Endothelial cell of umbilical vein (primary cell): ENCODE data around the gene CHL1. TPM values are rescaled to one million over a fixed set of nuclear protein-coding genes. Genes with fewer than 3 reads are reported as not detected.

Experiments
- BruUV-seq: library from RNA; stranded (reverse); fragments of 400-500 nt; replicated peaks from 2 replicates; lab custom pipeline; 2021; lab: Mats Ljungman, UMichigan
- CTCF ChIA-PET: fragments of 300-600, 350-600 bp; sonication (Branson Sonifier 250); formaldehyde crosslinking; loops from one replicate; lab custom pipeline; 2021; ENCODE audit warnings: antibody characterized with exemption, inconsistent platforms; lab: Charles Lee
- POLR2A ChIA-PET: fragments of 300-600, 350-600 bp; sonication (Branson Sonifier 250); formaldehyde crosslinking; loops from one replicate; lab custom pipeline; 2021; ENCODE audit warnings: antibody characterized with exemption, inconsistent platforms; lab: Charles Lee
- DNase-seq: peaks from one replicate; pipeline ENCODE4 v3.0.0-alpha.2; 2011; ENCODE audit warnings: low read depth, low spot score
- FAIRE-seq: peaks from 2 replicates; lab custom pipeline; 2011; peaks lifted over from hg19 to GRCh38; lab: Jason Lieb, UNC
- H2AFZ ChIP-seq: 2 replicates; pipeline ENCODE4 v1.6.0; 2012; ENCODE audit warnings: low read depth, low read length, control low read depth, inconsistent platforms
- H3K27ac ChIP-seq: 2 replicates; pipeline ENCODE4 v1.5.1; 2011; ENCODE audit warnings: low read depth, mild to moderate bottlenecking, control low read depth, low read length, moderate library complexity; ENCODE audit not compliant: insufficient read depth
- H3K27me3 ChIP-seq, 2 experiments: 2 replicates each; pipeline versions ENCODE4 v1.6.0 to v1.6.1; 2011; ENCODE audit warnings: low read length in 2 of 2, mixed read lengths in 1 of 2; ENCODE audit not compliant: control insufficient read depth in 2 of 2, insufficient read depth in 2 of 2
- H3K36me3 ChIP-seq, 2 experiments: 2 replicates in 1 of 2; 3 replicates in 1 of 2; pipeline ENCODE4 v1.5.1; 2011; ENCODE audit warnings: low read length in 2 of 2, mild to moderate bottlenecking in 1 of 2, moderate library complexity in 1 of 2; ENCODE audit not compliant: control insufficient read depth in 2 of 2, insufficient read depth in 2 of 2; ENCODE audit errors: extremely low read depth in 1 of 2
- H3K4me1 ChIP-seq: 3 replicates; pipeline ENCODE4 v1.5.1; 2011; ENCODE audit warnings: mild to moderate bottlenecking, low read length; ENCODE audit not compliant: control insufficient read depth, insufficient read depth; ENCODE audit errors: extremely low read depth
- H3K4me2 ChIP-seq: 2 replicates; pipeline ENCODE4 v1.6.1; 2011; ENCODE audit warnings: low read length, control low read depth, mixed read lengths; ENCODE audit not compliant: insufficient read depth
- H3K4me3 ChIP-seq, 3 experiments: fragments of 200-600 bp in 1 of 3; sonication (generic), shearing (Covaris generic) in 1 of 3; replicated peaks in 1 of 3; 2 replicates each; pipeline ENCODE4 v1.5.1; 2011 to 2016; ENCODE audit warnings: control low read depth in 3 of 3, low read length in 3 of 3, mild to moderate bottlenecking in 2 of 3, inconsistent platforms in 1 of 3, low read depth in 1 of 3, moderate library complexity in 1 of 3; ENCODE audit not compliant: insufficient read depth in 1 of 3
- H3K79me2 ChIP-seq: 2 replicates; pipeline ENCODE4 v1.6.0; 2012; ENCODE audit warnings: low read length, inconsistent platforms; ENCODE audit not compliant: control insufficient read depth, insufficient read depth
- H3K9ac ChIP-seq: replicated peaks from 2 replicates; pipeline ENCODE3; 2011; ENCODE audit warnings: low read length, control low read depth; ENCODE audit not compliant: insufficient read depth; ENCODE audit errors: extremely low read depth
- H3K9me1 ChIP-seq: replicated peaks from 3 replicates; pipeline ENCODE4 v1.6.0; 2011; ENCODE audit warnings: mild to moderate bottlenecking, low read length; ENCODE audit not compliant: control insufficient read depth, insufficient read depth; ENCODE audit errors: extremely low read depth
- H3K9me3 ChIP-seq: replicated peaks from 2 replicates; pipeline ENCODE4 v1.5.1; 2012; ENCODE audit warnings: low read length, inconsistent platforms; ENCODE audit not compliant: control insufficient read depth, insufficient read depth
- H4K20me1 ChIP-seq: replicated peaks from 2 replicates; pipeline ENCODE3; 2011; ENCODE audit warnings: mild to moderate bottlenecking, low read length; ENCODE audit not compliant: control insufficient read depth, insufficient read depth; ENCODE audit errors: extremely low read depth
- CTCF ChIP-seq, 2 donors: IDR thresholded peaks; 1 replicate in 1 of 2; 2 replicates in 1 of 2; pipeline ENCODE4 v1.5.1; 2011; ENCODE audit warnings: low read length in 2 of 2, mild to moderate bottlenecking in 2 of 2, moderate library complexity in 2 of 2, control low read depth in 1 of 2, inconsistent platforms in 1 of 2, low read depth in 1 of 2; ENCODE audit not compliant: insufficient read depth in 1 of 2; ENCODE audit errors: extremely low read depth in 1 of 2
- EZH2 ChIP-seq: IDR thresholded peaks from 2 replicates; pipeline ENCODE4 v1.6.1; 2012; ENCODE audit warnings: borderline replicate concordance, low read depth, mild to moderate bottlenecking, moderate library complexity, low read length, inconsistent platforms; ENCODE audit not compliant: severe bottlenecking
- FOS ChIP-seq: IDR thresholded peaks from 2 replicates; pipeline ENCODE4 v1.6.1; 2011; ENCODE audit warnings: mild to moderate bottlenecking, low read length, moderate library complexity, borderline replicate concordance; ENCODE audit not compliant: insufficient read depth
- GATA2 ChIP-seq: IDR thresholded peaks from 2 replicates; pipeline ENCODE4 v1.7.0; 2011; ENCODE audit warnings: low read depth, mild to moderate bottlenecking, moderate library complexity, mixed read lengths, low read length; ENCODE audit not compliant: insufficient read length, insufficient read depth
- JUN ChIP-seq: IDR thresholded peaks from 2 replicates; pipeline ENCODE4 v1.6.1; 2011; ENCODE audit warnings: borderline replicate concordance, low read depth; ENCODE audit not compliant: insufficient read length, insufficient read depth
- MYC ChIP-seq: IDR thresholded peaks from one replicate; pipeline ENCODE4 v1.6.1; 2011; ENCODE audit warnings: mild to moderate bottlenecking, low read depth, low read length
- POLR2A ChIP-seq: IDR thresholded peaks from 2 replicates; pipeline ENCODE4 v1.6.1; 2012; ENCODE audit warnings: low read depth, mild to moderate bottlenecking, control low read depth, low read length
- POLR2AphosphoS5 ChIP-seq: IDR thresholded peaks from 2 replicates; pipeline ENCODE4 v1.6.1; 2012; ENCODE audit warnings: low read depth, mild to moderate bottlenecking, control low read depth, low read length, moderate library complexity; ENCODE audit not compliant: insufficient read depth
- dilution Hi-C: fragments of 300-500 bp; cut with MboI; formaldehyde crosslinking; loops from one replicate; pipeline ENCODE4 v1.15.0; 2019; ENCODE audit warnings: low sequenced_read_pairs; ENCODE audit not compliant: extremely low pct_ligation_motif_present
- intact Hi-C: fragments of 100-400 bp; cut with micrococcal nuclease; formaldehyde crosslinking; loops from one replicate; pipeline ENCODE4 v1.10.0; 2022
- polyA plus RNA-seq, 4 experiments: library from polyadenylated mRNA; depleted of rRNA in 3 of 4; stranded (reverse) in 3 of 4; unstranded in 1 of 4; fragments of >200 nt; gene quantifications; 2 replicates each; pipeline versions ENCODE4 v1.2.1 to v1.2.3, GENCODE V29; 2011 to 2012; ENCODE audit warnings: missing spikeins in 1 of 4
- total RNA-seq: library from RNA; stranded (reverse); gene quantifications from 2 replicates; pipeline ENCODE4 v1.2.3, GENCODE V29; 2021
- TF ChIP-seq, protein P1 (sequence below): IDR thresholded peaks from 2 replicates; pipeline ENCODE4 v1.6.1; 2011; ENCODE audit not compliant: insufficient read depth, insufficient read length

CHL1 gene
- total and polyA plus RNA-seq, 2 donors (not counting 3 experiments of a cell fraction or from before 2014, with no cell fraction given) = not detected

- dilution Hi-C loops = no loop called here
- intact Hi-C loops = no loop called here
- ChIA-PET POLR2A (no interaction called here), CTCF (no interaction called here)
- Histone ChIP-seq H3K4me2 (no peak overlapping the region), H3K27me3 (no peaks in the 10 kb centered on the region), H3K4me1 (no peaks in the 10 kb centered on the region), H3K36me3 (no peaks in the 10 kb centered on the region), H3K4me3 (no peak overlapping the region), H4K20me1 (no peaks in the 10 kb centered on the region), H3K27ac (no peak overlapping the region), H3K9me1 (no peaks in the 10 kb centered on the region), H3K9me3 (peaks cover 2% of the 10 kb centered on the region), H3K79me2 (no peaks in the 10 kb centered on the region), H3K9ac (no peak overlapping the region), H2AFZ (no peak overlapping the region)
- TF ChIP-seq, protein P1, sequence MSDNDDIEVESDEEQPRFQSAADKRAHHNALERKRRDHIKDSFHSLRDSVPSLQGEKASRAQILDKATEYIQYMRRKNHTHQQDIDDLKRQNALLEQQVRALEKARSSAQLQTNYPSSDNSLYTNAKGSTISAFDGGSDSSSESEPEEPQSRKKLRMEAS = no peak
- no peak for TF ChIP-seq GATA2
- no peak for TF ChIP-seq MYC
- TF ChIP-seq JUN = no peak
- TF ChIP-seq CTCF (IDR thresholded peaks at IDR 0.05; ENCODE audit: extremely low read depth in 1 of 2, insufficient read depth in 1 of 2, low read depth in 1 of 2, low read length in 2 of 2) = no peak
- no peak for TF ChIP-seq POLR2AphosphoS5
- TF ChIP-seq FOS = no peak
- TF ChIP-seq EZH2 = no peak
- TF ChIP-seq POLR2A = no peak
- BruUV-seq = no TSS peak
- DNase-seq (no peak), FAIRE-seq (no peak)
These were observed 22.7 kb upstream of the CHL1 start for GRCh38 chr3:173886-174285.
